Measurements from ENCODE around the gene HNRNPUL1. TPM values are rescaled to one million over a fixed set of nuclear protein-coding genes. Genes with fewer than 3 reads are reported as not detected.

HNRNPUL1 gene
- total RNA-seq, 2 donors from 2014 or later: 76.0 to 87.3 TPM

DNA sequence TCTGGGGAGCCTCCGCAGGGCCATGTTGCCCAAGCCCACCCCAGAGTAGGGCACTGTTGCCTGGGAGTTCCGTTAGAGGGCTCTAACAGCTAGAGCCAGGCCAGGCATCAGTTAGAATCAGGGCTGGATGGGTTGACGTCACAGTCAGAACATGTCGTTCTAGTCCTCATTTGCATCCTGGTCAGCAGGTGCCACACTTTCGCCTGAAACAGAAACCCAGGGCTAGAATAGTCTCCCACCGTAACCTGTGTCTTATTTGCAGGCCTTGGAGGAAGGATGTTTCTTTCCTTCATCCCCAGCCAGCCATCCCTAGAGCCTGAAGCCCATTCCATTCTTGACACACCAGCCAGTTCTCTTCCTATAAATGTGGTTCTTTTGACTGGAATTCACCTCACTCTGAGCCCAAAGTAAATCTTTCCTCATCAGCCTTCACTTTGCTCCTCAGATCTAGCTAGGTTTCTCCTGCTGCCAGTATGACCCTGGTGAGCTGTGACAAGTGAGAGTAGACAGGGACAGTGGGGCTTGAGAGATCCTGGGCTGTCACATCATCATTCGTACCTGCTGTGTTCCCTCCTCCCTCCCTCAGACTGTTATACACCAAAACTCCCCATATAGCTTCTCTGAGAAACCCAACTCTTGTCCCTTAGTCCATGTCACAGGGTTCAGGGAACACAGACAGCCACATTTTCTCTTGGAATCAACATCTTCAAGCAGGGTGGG, 33.6 kb downstream of the HNRNPUL1 start:
- ATAC-seq (no peak), DNase-seq (peak in 2 of 4 donors; percentile 34 to 43)
- no peaks in the 10 kb centered on the region for H3K27me3 ChIP-seq
- H3K4me3 ChIP-seq: no peak overlapping the region
- WGBS, 2 donors: 76 to 81% methylated on average over 3 to 7 of the region's 7 CpGs
- peak overlapping the region; percentile 14 to 72 (median 48) for H3K27ac ChIP-seq
- H3K4me1 ChIP-seq: peaks cover 20% of the 10 kb centered on the region
- H3K36me3 ChIP-seq (replicated peaks in 1 of 2; ENCODE audit: insufficient read depth in 1 of 2, low read depth in 2 of 2): peaks cover 19 to 39% of the 10 kb centered on the region in 2 donors
- H3K9me3 ChIP-seq: no peaks in the 10 kb centered on the region
- TF ChIP-seq POLR2A (IDR thresholded peaks at IDR 0.05) (no peak), CTCF (IDR thresholded peaks at IDR 0.05) (no peak)
- intact Hi-C loops (cut with DNase I): no loop called here

DNA sequence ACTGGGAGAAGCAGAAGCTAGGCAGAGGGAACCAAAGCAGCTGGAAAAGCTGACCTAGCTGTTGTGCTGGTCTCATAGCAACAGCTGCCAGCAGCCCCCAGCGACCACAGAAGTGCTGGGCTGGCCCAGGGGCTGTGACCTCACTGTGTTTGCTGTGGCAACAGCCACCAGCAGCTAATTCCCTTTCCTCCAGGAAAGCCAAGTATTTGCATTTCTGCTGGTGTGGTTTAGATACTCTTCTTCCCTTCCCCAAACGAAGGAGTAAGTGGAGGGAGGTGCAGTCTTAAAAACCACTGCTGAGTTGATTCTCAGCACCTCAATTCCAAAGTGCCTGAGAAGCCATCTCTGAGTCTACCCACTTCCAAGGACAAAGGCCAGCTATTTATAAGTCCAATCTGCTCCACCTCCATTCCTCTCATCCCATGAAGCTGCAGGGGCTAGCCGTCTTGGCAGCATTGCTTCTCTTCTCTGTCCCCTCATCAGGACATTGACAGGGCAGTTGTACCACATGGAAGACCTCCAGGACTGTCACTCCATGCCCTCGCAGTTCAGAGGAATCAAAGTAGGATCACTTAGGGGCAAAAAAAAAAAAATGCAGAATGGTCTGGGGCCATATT, 34.3 kb downstream of the HNRNPUL1 start:
- 31 to 62% methylated on average over 3 to 4 of the region's 4 CpGs for WGBS, 2 donors
- peak; percentile 57 to 85 (median 63) for DNase-seq

GRCh38 chr19:41299046-41299754, 35.0 kb downstream of the HNRNPUL1 start:
- Histone ChIP-seq H3K9me3 (no peaks in the 10 kb centered on the region), H3K4me3 (no peak overlapping the region), H3K36me3 (replicated peaks in 1 of 2; ENCODE audit: insufficient read depth in 1 of 2, low read depth in 2 of 2) (peaks cover 20 to 33% of the 10 kb centered on the region in 2 donors), H3K4me1 (peaks cover 20% of the 10 kb centered on the region), H3K27ac (peak overlapping the region in 2 of 4 donors; percentile 59 to 72), H3K27me3 (no peaks in the 10 kb centered on the region)
- DNase-seq (peak in 2 of 4 donors; percentile 42 to 64), ATAC-seq (peak; percentile 22)
- 68 to 77% methylated on average over 10 of the region's 10 CpGs for WGBS, 2 donors
- intact Hi-C loops (cut with DNase I): no loop called here
- no peak for TF ChIP-seq POLR2A (IDR thresholded peaks at IDR 0.05)
- TF ChIP-seq CTCF (IDR thresholded peaks at IDR 0.05): no peak

More for the DNA sequence above, 34.3 kb downstream of the HNRNPUL1 start:
- peak overlapping the region; percentile 14 to 72 (median 48) for H3K27ac ChIP-seq
- intact Hi-C loops (cut with DNase I): no loop called here
- H3K4me1 ChIP-seq: peaks cover 20% of the 10 kb centered on the region
- H3K4me3 ChIP-seq: no peak overlapping the region
- no peaks in the 10 kb centered on the region for H3K27me3 ChIP-seq
- peaks cover 17 to 37% of the 10 kb centered on the region in 2 donors for H3K36me3 ChIP-seq (replicated peaks in 1 of 2; ENCODE audit: insufficient read depth in 1 of 2, low read depth in 2 of 2)
- TF ChIP-seq POLR2A (IDR thresholded peaks at IDR 0.05): peak in 1 of 3 donors; percentile 36
- TF ChIP-seq CTCF (IDR thresholded peaks at IDR 0.05): no peak
- no peaks in the 10 kb centered on the region for H3K9me3 ChIP-seq
- peak; percentile 79 for ATAC-seq

DNA sequence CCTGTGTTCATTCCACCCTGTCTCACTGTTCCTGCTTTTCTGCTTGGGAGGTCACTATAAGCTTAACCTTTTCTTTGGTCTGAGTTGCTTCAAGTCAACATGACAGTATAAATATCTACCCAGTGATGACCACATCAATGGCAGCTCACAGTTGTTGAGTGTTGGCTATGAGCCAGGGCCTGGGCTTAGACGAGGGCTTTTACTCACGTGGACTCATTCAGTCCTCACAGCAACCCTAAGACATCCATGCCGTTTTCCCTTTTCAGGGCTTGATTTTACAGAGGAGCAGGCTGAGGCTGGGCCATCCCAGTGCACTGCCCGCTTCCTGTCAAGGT, 35.5 kb downstream of the HNRNPUL1 start:
- intact Hi-C loops (cut with DNase I): no loop called here
- ATAC-seq (peak; percentile 12), DNase-seq (peak in 2 of 4 donors; percentile 48)
- WGBS, 2 donors: 49 to 55% methylated on average over 4 of the region's 4 CpGs
- no peak overlapping the region for H3K4me3 ChIP-seq
- peaks cover 20% of the 10 kb centered on the region for H3K4me1 ChIP-seq
- peak overlapping the region in 2 of 4 donors; percentile 59 to 72 for H3K27ac ChIP-seq
- TF ChIP-seq CTCF (IDR thresholded peaks at IDR 0.05): no peak
- no peak for TF ChIP-seq POLR2A (IDR thresholded peaks at IDR 0.05)
- no peaks in the 10 kb centered on the region for H3K9me3 ChIP-seq
- H3K36me3 ChIP-seq (replicated peaks in 1 of 2; ENCODE audit: insufficient read depth in 1 of 2, low read depth in 2 of 2): peaks cover 21 to 32% of the 10 kb centered on the region in 2 donors
- H3K27me3 ChIP-seq: no peaks in the 10 kb centered on the region

All from body of pancreas (tissue), 4 donors.